Retinal pigment epithelial cell (primary cell): ENCODE results near the gene RIMBP2.

ENCODE experiments used
- DNase-seq: peaks from one replicate; pipeline ENCODE4 v3.0.0-alpha.2; 2010; ENCODE audit warnings: low read depth
- H3K4me3 ChIP-seq: 2 replicates; pipeline ENCODE4 v1.5.1; 2011; ENCODE audit warnings: mild to moderate bottlenecking, low read length, control low read depth, moderate library complexity
- TF ChIP-seq, protein P1 (sequence below): conservative IDR thresholded peaks from 2 replicates; pipeline ENCODE4 v1.5.1; 2011; ENCODE audit warnings: low read depth, low read length, control low read depth, inconsistent platforms

Gene RIMBP2

GRCh38 chr12:130500835-130501330 is 215.2 kb downstream of the RIMBP2 start:
- DNase-seq, result no peak
- no peak overlapping the region for H3K4me3 ChIP-seq
- TF ChIP-seq, protein P1, sequence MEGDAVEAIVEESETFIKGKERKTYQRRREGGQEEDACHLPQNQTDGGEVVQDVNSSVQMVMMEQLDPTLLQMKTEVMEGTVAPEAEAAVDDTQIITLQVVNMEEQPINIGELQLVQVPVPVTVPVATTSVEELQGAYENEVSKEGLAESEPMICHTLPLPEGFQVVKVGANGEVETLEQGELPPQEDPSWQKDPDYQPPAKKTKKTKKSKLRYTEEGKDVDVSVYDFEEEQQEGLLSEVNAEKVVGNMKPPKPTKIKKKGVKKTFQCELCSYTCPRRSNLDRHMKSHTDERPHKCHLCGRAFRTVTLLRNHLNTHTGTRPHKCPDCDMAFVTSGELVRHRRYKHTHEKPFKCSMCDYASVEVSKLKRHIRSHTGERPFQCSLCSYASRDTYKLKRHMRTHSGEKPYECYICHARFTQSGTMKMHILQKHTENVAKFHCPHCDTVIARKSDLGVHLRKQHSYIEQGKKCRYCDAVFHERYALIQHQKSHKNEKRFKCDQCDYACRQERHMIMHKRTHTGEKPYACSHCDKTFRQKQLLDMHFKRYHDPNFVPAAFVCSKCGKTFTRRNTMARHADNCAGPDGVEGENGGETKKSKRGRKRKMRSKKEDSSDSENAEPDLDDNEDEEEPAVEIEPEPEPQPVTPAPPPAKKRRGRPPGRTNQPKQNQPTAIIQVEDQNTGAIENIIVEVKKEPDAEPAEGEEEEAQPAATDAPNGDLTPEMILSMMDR, result no peak

GRCh38 chr12:130499474-130499873 is 216.6 kb downstream of the RIMBP2 start:
- H3K4me3 ChIP-seq, result no peak overlapping the region
- no peak for DNase-seq
- TF ChIP-seq, protein P1, result no peak

- no peak for DNase-seq
- H3K4me3 ChIP-seq, result no peak overlapping the region
- TF ChIP-seq, protein P1, result no peak
Observed at GRCh38 chr12:130498589-130499385, 217.3 kb downstream of the RIMBP2 start.

GRCh38 chr12:130497991-130498390 is 218.1 kb downstream of the RIMBP2 start:
- no peak overlapping the region for H3K4me3 ChIP-seq
- no peak for DNase-seq
- TF ChIP-seq, protein P1, result no peak

DNA sequence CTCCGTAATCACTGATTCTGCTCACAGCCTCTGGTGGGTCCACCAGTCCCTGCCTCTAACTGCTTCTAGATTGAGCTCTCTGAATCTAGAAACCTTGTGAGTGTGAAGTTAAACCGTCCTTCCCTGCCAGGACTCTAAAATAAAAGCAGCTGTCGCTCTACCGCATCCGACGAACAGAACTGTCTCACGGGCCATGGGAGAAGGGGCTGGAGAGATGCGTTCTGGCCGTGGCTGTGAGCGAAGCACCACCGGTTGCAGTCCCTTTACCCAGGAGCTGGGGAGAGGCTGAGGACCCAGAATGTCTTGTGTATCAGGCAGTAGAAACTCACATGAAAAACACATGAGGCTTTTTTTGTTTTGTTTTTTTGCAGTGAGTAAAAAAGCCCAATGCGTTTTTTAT is 218.8 kb downstream of the RIMBP2 start:
- no peak overlapping the region for H3K4me3 ChIP-seq
- TF ChIP-seq, protein P1, result no peak
- no peak for DNase-seq

GRCh38 chr12:130496516-130497120 is 219.5 kb downstream of the RIMBP2 start:
- no peak overlapping the region for H3K4me3 ChIP-seq
- TF ChIP-seq, protein P1, result no peak
- DNase-seq, result no peak

- no peak for DNase-seq
- TF ChIP-seq, protein P1, result no peak
- no peak overlapping the region for H3K4me3 ChIP-seq
Observed at GRCh38 chr12:130495156-130495555, 220.9 kb downstream of the RIMBP2 start.
